Regular cardiac myocyte (primary cell): ENCODE results near the gene TRH. TPM values are rescaled to one million over a fixed set of nuclear protein-coding genes. Genes with fewer than 3 reads are reported as not detected.

Experiments
- total RNA-seq: library from RNA; depleted of rRNA; stranded (reverse); fragments of >200 nt; gene quantifications from 2 replicates; pipeline ENCODE4 v1.2.3, GENCODE V29; 2014

The TRH gene, protein sequence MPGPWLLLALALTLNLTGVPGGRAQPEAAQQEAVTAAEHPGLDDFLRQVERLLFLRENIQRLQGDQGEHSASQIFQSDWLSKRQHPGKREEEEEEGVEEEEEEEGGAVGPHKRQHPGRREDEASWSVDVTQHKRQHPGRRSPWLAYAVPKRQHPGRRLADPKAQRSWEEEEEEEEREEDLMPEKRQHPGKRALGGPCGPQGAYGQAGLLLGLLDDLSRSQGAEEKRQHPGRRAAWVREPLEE
- total RNA-seq: under 0.01 and 0.38 TPM in 2 replicates

GRCh38 chr3:129974564-129974832 lies at the start of gene TRH:
Gene TRH, plus strand, starts transcription at chr3:129974720. Its CDS starts 1,097 bp downstream, at chr3:129975817.

Other genes starting within 250 kb of the TRH start
- gene TMCC1, start 81.0 kb upstream of the TRH start, total RNA-seq: 12.3 and 63.7 TPM in 2 replicates
- gene ALG1L2, start 107.1 kb downstream of the TRH start, total RNA-seq: 0.19 and 0.85 TPM in 2 replicates